Smooth muscle cell of the coronary artery (primary cell): Measurements from ENCODE around the gene B4GALT3. TPM values are rescaled to one million over a fixed set of nuclear protein-coding genes. Genes with fewer than 3 reads are reported as not detected.

Source experiments
- total RNA-seq: library from RNA; depleted of rRNA; stranded (reverse); fragments of >200 nt; gene quantifications from 2 replicates; pipeline ENCODE4 v1.2.3, GENCODE V29; 2014; ENCODE audit warnings: low replicate concordance

B4GALT3 gene
- total RNA-seq = 9.4 and 18.3 TPM in 2 replicates

DNA sequence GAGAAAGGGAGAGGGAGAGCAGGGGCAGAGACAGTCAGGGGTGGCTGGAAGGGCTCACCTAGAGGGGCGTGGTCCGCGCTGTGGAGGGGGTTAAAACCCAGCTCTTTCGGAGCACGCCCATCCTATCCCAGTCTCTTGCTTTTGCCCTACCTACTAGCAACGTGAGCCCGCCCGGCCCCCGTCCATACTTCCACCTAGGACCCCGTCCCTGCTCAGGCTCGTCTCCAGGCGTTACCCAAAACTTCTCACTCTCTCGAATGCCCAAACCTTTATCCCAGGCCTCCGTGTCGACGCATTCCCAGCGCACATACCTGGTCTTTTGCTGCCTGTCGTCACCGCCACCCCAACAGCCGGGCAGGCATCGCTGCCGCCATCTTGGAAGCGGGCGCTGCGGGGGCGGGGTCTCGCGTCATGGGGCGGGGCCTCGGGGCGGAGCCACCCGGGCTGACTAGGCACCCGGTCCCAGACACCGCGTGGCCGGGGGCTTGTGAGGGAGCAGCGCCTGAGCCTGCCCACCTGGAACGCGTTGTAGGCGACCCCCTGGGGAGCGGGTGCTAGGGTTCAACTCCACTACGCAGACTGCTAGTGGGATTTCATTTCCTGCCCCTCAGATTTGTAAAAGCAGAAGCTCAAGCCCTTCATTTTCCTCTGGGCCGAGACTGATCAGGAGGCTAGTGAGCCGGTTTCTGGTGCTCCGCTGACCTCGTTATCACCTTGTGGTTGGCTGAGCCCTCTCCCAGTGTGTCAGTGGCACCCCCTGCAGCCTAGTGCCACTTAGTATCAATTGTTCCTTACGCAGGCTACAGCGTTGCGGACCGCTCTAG lies at the start of gene B4GALT3:
Gene B4GALT3, minus strand, starts transcription at position 396 of the 824 bp plus-strand sequence. CDS start 1,447 bp downstream, outside the sequence.

DNA sequence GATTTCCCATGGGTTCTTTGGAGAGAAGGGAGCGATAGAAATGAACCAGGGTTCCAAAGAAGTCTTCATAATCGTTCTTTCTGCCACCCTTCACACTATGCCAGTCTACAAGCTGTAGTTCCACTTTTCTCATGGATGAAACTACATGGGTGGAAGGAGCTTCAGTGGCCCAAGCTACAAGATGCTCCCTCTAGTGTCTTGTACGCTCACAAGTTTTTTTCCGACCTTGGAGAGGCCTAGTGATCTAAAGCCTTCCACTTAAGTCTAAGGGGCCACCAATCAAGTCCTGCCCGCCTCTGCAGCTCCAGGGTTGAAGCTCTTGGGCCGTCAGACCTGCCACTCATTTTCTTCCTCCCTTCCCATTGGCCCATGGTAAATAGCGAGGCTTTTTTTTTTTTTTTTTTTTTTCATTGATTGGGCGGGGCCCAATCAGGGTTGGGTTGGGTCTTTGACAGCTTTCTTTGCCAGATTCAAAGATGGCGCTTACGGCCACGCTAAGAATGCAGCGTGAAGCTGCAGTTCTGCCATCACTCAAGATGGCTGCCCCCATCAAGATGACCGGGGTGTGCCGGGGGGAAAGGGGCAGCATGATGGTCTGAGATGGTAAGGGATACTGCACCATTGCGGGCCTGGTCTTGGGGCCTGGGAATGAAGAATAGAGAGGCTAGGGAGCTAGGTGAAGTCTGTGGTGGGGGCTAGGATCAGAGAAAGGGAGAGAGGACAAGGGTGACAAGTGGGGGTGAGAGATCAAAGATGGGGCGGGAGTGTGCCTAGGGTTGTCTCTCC lies 48.4 kb upstream of the B4GALT3 start, which contains the start of gene TOMM40L:
Gene TOMM40L, plus strand, starts transcription at position 527 of the 786 bp plus-strand sequence. CDS start 430 bp downstream, outside the sequence.

DNA sequence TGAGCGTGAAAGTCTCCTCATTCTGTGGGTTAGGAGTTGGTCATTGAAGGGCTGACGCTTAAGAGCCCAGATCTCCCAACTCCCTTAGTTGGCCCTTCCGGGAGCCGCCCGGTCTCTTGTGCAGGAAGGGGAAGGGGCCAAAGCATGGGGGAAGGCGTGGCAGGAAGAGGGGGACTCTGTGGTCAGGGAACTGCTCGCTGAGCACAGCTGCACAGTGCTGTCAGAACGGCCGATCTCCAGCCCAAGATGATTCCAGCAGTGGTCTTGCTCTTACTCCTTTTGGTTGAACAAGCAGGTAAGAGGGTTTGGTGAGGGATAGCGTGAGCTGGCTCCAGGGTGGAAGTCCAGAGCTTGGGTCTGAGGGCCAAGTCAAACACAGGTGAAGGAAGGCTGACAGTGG lies 37.8 kb upstream of the B4GALT3 start, which contains the start of gene FCER1G:
Gene FCER1G, plus strand, starts transcription at position 220 of the 400 bp plus-strand sequence. Its CDS starts 27 bp downstream, at position 247.

DNA sequence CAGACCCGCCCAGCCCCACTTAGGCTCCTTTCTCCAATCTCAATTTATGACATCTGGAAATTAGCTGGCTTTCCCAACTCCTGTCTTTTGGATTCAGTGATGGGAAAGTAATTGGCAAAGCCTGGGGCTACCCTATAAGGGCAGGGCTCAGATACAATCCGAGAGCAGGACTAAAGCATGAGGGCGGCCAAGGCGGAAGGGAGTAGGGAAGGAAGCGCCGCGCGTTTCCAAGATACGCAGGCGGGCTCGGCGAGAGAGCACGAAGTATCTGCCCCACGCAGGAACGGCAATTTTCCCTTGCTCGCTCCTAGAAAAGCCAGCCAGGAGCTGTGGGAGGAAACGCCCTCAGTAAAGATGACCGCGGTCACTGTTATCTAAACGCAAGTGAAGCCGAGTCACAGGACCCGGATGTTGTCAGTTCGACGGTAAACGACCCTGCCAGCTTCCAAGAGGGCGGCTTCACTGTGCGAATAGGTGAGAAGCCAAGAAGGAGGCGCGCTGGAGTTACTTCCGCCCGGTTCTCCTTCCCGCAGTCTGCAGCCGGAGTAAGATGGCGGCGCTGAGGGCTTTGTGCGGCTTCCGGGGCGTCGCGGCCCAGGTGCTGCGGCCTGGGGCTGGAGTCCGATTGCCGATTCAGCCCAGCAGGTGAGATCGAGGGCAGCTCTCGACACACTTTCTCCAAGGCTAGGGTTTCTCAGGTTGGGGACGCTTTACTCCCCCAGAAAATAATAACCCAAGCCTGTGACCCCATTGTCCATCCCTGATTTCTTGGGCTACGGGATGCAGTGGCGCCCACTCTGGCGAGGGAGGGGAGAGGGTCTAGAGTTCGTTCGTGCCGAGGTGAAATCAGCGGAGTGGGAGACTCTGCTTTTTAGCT lies 24.8 kb upstream of the B4GALT3 start, which contains the start of gene NDUFS2:
Gene NDUFS2, plus strand, starts transcription at position 532 of the 877 bp plus-strand sequence. Its CDS starts 19 bp downstream, at position 551.

DNA sequence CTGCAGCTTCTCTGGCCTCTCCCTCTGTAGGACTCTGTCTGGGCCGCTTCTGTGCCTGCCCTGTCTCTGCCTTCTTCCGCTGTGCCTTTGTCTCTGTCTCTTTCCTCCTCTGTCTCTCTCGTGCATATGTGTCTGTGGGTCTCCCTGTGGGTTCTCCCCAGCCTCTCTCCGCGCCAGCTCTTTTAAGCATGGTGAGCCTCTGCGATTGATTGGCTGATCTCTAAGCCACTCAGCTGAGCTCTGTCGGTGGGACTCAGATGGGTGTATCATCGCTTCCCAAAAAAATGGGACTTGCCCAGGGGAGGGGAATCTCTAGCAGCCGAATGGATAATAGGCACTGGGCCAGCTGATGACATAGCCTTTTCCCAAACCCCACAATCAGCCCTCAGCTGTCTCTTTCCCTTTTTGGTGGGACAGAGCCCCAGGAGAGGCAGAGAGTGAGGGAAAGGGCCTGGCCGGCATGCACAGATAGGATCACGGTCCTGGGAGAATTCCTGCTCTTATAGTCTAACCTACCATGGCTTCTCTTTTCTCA lies 21.7 kb upstream of the B4GALT3 start, which contains the start of gene ADAMTS4:
Gene ADAMTS4, minus strand, starts transcription at position 158 of the 535 bp plus-strand sequence. CDS start 427 bp downstream, outside the sequence.

DNA sequence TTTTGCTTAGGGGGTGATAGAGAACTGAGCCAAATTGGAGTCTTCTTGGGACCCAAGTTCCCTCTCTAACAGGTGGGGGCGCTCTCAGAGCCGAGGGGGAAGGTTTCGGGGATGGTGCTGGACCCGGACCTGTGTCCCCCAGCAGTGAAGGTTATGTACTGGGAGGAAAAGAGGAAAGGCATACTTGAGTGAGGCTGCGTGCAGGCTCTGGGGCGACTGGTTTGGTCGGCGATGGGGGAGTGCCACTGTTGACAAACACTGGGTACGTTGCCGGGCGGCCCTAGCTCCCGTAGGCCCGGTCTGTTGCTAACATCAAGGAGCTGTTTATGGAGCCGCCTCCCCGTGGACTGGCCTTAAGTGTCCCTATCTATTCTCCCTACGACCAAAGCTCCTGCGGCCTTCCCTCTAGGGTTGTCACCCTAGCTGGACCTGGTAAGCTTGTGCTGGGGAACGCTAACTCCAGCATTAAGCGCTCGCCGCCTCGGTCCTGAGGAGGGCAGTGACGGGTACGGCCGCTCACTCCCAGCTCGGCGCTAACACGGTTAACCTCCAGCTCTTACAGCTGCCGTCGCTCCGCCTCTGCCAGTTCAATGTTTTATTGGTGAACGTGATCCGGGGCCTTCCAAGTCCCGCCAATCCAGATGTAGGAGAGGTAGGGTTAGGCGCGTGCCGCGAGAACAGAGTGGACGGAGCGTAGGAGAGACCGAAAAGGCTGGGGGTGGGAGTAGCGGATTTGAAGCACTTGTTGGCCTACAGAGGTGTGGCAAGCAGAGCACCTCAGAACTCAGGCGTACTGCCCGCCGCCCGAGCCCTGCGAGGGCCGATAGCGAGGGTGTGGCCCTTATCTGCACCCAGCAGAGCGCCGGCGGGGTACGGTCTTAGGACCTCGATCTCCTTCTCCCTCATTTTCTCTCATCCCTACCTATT lies 11.3 kb downstream of the B4GALT3 start, which contains the start of gene PPOX:
Gene PPOX, plus strand, starts transcription at position 685 of the 927 bp plus-strand sequence. CDS start 422 bp downstream, outside the sequence.

DNA sequence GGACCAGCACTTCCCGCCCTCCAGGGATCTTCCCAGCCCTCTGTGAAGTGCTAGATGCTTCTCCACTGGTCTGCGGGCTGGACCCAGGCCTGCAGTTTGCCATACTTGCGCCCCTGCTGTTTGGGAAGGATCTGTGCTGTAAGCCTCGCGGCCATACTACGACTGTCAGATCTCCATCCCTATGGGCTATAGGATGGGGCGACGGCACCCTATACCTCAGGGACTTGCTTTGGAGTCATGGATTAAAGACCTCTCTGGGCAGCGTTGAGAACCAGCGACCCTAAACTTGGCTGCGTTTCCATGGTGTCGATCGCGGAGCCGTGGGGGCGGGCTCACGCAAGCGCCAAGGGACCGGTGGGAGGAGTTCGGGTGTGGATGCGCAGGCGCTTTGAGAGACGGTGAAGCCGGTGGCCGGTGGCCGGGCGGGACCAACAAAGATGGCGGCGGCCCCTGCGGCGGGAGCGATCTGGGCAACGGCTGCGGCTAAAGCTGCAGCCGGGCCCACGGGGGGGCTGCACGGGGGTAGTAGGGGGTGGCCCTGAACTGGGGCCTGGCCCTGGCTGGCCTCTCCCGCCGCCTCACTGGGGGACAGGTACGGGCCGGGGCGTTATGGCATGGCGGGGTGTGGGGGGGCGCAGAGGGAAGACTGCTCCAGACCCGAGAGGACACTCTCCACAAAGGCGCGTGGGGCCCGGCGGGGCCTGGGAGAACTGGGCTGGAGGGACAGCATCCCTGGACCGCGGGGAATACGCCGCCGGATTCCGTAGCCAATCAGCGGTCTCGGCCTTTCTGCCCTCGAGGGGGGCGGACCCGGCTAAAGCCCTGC lies 18.0 kb downstream of the B4GALT3 start, which contains the start of gene USP21:
Gene USP21, plus strand, starts transcription at position 414 of the 826 bp plus-strand sequence. CDS start 1,141 bp downstream, outside the sequence.

DNA sequence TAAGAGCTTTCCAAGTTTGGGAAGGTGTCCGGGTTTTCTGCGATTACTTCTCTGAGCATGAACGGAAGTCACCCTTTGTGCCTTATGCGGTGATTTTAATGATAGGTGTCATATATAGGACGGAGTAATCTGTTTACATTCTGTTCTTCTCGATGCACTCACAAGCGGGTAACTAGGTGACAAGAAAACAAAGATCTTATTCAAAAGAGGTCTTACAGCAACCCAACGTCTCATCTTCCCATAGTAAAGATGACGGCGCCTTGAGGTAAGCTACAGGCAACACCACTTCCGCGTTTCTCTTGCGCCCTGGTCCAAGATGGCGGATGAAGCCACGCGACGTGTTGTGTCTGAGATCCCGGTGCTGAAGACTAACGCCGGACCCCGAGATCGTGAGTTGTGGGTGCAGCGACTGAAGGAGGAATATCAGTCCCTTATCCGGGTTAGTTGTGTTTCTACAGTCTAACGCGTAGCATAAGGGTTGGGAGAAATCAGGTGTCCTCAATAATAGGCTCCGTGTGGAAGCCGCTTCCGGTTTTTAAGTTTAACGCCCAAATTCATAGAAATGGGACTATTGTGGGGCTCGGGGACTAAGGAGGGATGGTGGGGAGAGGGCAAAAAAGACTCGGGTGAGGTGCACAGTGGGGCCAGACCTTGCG lies 23.5 kb downstream of the B4GALT3 start, which contains the start of gene UFC1:
Gene UFC1, plus strand, starts transcription at position 297 of the 656 bp plus-strand sequence. Its CDS starts 20 bp downstream, at position 317.

DNA sequence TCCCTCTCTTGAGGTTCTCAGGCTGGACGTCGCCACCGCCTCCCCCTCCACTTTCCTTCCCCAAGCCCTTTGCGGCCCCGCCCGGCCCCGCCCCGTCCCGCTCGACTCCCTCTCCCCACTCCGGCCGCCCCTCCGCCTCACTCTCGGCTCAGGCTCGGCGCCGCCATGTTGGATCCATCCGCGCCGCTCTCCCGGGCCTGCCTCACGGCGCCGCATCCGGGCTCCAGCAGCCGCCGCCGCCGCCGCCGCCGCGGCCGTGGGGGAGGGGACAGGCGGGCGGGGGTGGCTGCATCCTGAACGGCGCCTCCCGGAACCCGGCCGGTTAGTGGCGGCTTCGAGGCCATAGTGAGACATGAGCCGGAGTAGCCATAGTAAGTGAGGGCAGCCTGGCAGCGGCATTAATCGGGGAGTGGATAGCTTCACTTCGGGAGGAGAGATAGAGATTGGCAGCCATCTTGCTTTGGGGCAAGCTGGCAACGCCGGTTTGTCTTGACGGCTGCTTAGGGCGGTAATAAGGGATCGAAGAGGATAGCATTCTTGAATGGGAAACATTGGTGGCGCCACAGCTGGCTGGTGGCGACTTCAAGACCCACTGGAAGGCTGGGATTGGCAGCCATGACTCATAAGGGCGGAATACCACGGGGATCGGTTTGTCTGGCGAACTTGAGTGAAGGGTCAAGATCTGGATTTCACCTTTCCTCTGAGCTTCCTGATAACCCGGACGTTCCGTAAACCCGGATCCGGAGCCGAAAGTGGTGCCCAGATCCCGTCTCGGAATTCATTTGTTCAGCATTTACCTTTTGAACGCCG lies 44.7 kb downstream of the B4GALT3 start, which contains the start of gene DEDD:
Gene DEDD, minus strand, starts transcription at position 258 of the 810 bp plus-strand sequence. CDS start 8,205 bp downstream, outside the sequence.

Other genes with a start within 250 kb of the B4GALT3 start
- gene ITLN2, start 222.7 kb downstream of the B4GALT3 start, total RNA-seq = 0.82 and 1.5 TPM in 2 replicates
- 20.8 and 24.5 TPM in 2 replicates for gene F11R, start 156.4 kb downstream of the B4GALT3 start, total RNA-seq
- gene TSTD1, start 138.5 kb downstream of the B4GALT3 start, total RNA-seq = 1.5 and 15.6 TPM in 2 replicates
- 83.1 and 162 TPM in 2 replicates for gene USF1, start 131.5 kb downstream of the B4GALT3 start, total RNA-seq
- under 0.01 TPM in 1 of 2 replicates, not detected in the other for gene ARHGAP30, start 107.6 kb downstream of the B4GALT3 start, total RNA-seq
- gene NECTIN4, start 87.9 kb downstream of the B4GALT3 start, total RNA-seq = 0.35 and 2.3 TPM in 2 replicates
- 0.23 and 1.5 TPM in 2 replicates for gene KLHDC9, start 79.1 kb downstream of the B4GALT3 start, total RNA-seq
- 71.7 and 95.0 TPM in 2 replicates for gene PFDN2, start 59.5 kb downstream of the B4GALT3 start, total RNA-seq
- gene NIT1, start 59.4 kb downstream of the B4GALT3 start, total RNA-seq = 14.2 and 15.7 TPM in 2 replicates
- 25.9 and 37.3 TPM in 2 replicates for gene DEDD, start 44.8 kb downstream of the B4GALT3 start, total RNA-seq
- gene UFC1, start 23.5 kb downstream of the B4GALT3 start, total RNA-seq = 127 and 180 TPM in 2 replicates
- 4.2 and 4.7 TPM in 2 replicates for gene USP21, start 18.0 kb downstream of the B4GALT3 start, total RNA-seq
- 8.9 and 11.0 TPM in 2 replicates for gene PPOX, start 11.1 kb downstream of the B4GALT3 start, total RNA-seq
- gene ADAMTS4, start 21.5 kb upstream of the B4GALT3 start, total RNA-seq = 2.1 and 4.9 TPM in 2 replicates
- gene NDUFS2, start 24.9 kb upstream of the B4GALT3 start, total RNA-seq = 127 and 177 TPM in 2 replicates
- gene FCER1G, start 37.8 kb upstream of the B4GALT3 start, total RNA-seq = 0.23 TPM in 1 of 2 replicates, not detected in the other
- gene APOA2, start 46.1 kb upstream of the B4GALT3 start, total RNA-seq = not detected in 2 replicates
- 8.7 and 11.7 TPM in 2 replicates for gene TOMM40L, start 48.6 kb upstream of the B4GALT3 start, total RNA-seq
- gene NR1I3, start 60.7 kb upstream of the B4GALT3 start, total RNA-seq = not detected in 2 replicates
- not detected in 2 replicates for gene PCP4L1, start 81.2 kb upstream of the B4GALT3 start, total RNA-seq
- 0.53 and 1.1 TPM in 2 replicates for gene MPZ, start 132.5 kb upstream of the B4GALT3 start, total RNA-seq
- 11.1 and 32.2 TPM in 2 replicates for gene SDHC, start 136.9 kb upstream of the B4GALT3 start, total RNA-seq
- not detected in 2 replicates for gene CFAP126, start 190.4 kb upstream of the B4GALT3 start, total RNA-seq